Hindlimb muscle (tissue), 1 donor: ENCODE data around the gene PCDHA12. TPM values are rescaled to one million over a fixed set of nuclear protein-coding genes. Genes with fewer than 3 reads are reported as not detected.
"Not testable (repeated sequence)": the region's sequence is repeated elsewhere in the genome, so short reads cannot be mapped to it uniquely, and the experiment has no call there.

ENCODE experiments used
- DNase-seq: peaks from one replicate; pipeline ENCODE4 v3.0.0-alpha.2; 2013
- polyA plus RNA-seq: library from polyadenylated mRNA; unstranded; fragments of 120-200 nt; gene quantifications from one replicate; pipeline ENCODE4 v1.2.1, GENCODE V29; 2013; ENCODE audit not compliant: insufficient read length

The PCDHA12 gene
- polyA plus RNA-seq, 1 donor: 0.06 TPM

- no peak for DNase-seq
Observed at GRCh38 chr5:140857177-140857986, 17.7 kb upstream of the PCDHA12 start.

GRCh38 chr5:140857987-140858240, 17.2 kb upstream of the PCDHA12 start:
- no peak for DNase-seq

GRCh38 chr5:140862441-140863295, 12.4 kb upstream of the PCDHA12 start:
- DNase-seq: no peak

- peak; percentile 2 for DNase-seq
Observed at GRCh38 chr5:140868721-140869554, 6.2 kb upstream of the PCDHA12 start, which contains the start of gene PCDHA11. PCDHA11 (plus strand) TSS chr5:140868957; CDS start chr5:140869104, 147 bp downstream.

DNA sequence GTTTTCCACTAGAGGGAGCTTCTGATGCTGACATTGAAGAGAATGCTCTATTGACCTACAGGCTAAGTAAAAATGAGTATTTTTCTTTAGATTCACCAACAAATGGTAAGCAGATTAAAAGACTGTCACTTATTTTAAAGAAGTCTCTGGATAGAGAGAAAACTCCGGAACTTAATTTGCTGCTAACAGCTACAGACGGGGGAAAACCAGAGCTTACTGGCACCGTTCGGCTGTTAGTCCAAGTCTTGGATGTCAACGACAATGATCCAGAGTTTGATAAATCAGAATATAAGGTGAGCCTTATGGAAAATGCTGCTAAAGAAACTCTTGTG, 5.6 kb upstream of the PCDHA12 start:
- no peak for DNase-seq

DNA sequence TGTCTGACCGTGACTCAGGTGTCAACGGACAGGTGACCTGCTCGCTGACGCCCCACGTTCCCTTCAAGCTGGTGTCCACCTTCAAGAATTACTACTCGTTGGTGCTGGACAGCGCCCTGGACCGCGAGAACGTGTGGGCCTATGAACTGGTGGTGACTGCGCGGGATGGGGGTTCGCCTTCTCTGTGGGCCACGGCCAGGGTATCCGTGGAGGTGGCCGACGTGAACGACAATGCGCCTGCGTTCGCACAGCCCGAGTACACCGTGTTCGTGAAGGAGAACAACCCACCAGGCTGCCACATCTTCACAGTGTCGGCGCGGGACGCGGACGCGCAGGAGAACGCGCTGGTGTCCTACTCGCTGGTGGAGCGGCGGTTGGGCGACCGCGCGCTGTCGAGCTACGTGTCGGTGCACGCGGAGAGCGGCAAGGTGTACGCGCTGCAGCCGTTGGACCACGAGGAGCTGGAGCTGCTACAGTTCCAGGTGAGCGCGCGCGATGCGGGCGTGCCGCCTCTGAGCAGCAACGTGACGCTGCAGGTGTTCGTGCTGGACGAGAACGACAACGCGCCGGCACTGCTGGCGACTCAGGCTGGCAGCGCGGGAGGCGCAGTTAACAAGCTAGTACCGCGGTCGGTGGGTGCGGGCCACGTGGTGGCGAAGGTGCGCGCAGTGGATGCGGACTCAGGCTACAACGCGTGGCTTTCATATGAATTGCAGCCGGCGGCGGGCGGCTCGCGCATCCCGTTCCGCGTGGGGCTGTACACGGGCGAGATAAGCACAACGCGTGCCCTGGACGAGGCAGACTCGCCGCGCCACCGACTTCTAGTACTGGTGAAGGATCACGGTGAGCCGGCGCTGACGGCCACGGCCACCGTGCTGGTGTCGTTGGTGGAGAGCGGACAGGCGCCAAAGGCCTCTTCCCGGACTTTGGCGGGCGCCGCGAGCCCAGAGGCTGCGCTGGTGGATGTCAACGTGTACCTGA, 4.6 kb upstream of the PCDHA12 start:
- DNase-seq: no peak

DNA sequence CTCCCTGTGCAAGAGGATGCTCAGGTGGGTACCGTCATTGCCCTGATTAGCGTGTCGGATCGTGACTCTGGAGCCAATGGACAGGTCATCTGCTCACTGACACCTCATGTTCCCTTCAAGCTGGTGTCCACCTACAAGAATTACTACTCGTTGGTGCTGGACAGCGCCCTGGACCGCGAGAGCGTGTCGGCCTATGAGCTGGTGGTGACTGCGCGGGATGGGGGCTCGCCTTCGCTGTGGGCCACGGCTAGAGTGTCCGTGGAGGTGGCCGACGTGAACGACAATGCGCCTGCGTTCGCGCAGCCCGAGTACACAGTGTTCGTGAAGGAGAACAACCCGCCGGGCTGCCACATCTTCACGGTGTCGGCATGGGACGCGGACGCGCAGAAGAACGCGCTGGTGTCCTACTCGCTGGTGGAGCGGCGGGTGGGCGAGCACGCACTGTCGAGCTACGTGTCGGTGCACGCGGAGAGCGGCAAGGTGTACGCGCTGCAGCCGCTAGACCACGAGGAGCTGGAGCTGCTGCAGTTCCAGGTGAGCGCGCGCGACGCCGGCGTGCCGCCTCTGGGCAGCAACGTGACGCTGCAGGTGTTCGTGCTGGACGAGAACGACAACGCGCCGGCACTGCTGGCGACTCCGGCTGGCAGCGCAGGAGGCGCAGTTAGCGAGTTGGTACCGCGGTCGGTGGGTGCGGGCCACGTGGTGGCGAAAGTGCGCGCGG, 1.6 kb downstream of the PCDHA12 start:
- not testable (repeated sequence) for DNase-seq

GRCh38 chr5:140877262-140877581, 2.1 kb downstream of the PCDHA12 start:
- DNase-seq: no peak

DNA sequence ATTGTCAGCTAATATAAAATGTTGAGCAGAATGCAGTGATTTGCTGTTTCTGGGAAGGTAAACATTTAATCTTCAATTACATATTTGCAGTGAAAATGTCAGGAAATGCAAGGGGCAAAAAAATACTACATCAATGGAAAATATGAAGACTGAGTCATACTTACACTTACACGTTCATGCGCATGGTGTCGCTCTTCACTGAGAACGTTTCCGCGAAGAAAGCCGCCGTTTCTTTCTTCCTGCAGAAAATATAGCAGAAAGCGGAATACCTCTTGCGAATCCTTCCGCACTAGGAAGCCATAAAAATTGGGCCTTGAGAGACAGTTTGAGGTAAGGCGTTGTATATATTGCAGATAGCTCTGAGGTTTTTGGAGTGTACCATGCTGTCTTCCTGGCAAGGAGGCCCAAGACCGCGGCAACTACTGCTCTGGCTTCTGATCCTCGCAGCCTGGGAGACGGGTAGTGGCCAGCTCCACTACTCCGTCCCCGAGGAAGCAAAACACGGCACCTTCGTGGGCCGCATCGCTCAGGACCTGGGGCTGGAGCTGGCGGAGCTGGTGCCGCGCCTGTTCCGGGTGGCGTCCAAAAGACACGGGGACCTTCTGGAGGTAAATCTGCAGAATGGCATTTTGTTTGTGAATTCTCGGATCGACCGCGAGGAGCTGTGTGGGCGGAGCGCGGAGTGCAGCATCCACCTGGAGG, 6.9 kb downstream of the PCDHA12 start, which contains the start of gene PCDHA13:
PCDHA13 (plus strand) TSS at position 236 of the 702 bp plus-strand sequence; CDS start at position 381, 145 bp downstream.
- no peak for DNase-seq

DNA sequence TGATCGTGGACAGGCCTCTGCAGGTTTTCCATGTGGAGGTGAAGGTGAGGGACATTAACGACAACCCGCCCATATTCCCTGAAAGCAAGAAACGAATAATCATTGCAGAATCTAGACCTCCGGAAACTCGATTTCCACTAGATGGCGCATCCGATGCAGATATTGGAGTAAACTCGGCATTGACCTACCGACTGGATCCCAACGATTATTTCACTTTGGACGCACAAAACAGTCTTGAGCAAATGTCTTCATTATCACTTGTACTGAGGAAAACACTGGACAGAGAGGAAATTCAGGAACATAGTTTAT, 7.4 kb downstream of the PCDHA12 start:
- no peak for DNase-seq

- no peak for DNase-seq
Observed at GRCh38 chr5:140883373-140883772, 8.3 kb downstream of the PCDHA12 start.

DNA sequence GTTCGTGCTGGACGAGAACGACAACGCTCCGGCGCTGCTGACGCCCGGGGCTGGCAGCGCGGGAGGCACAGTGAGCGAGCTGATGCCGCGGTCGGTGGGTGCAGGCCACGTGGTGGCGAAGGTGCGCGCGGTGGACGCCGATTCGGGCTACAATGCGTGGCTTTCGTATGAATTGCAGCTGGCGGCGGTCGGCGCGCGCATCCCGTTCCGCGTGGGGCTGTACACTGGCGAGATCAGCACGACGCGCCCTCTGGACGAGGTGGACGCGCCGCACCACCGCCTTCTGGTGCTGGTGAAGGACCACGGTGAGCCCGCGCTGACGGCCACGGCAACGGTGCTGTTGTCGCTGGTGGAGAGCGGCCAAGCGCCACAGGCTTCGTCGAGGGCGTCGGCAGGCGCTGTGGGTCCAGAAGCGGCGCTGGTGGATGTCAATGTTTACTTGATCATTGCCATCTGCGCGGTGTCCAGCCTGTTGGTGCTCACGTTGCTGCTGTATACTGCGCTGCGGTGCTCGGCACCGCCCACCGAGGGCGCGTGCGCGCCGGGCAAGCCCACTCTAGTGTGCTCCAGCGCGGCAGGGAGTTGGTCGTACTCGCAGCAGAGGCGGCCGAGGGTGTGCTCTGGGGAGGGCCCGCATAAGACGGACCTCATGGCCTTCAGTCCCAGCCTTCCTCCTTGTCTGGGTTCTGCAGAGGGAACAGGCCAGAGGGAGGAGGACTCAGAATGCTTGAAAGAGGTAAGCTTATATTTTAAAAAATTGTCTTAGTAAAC, 9.0 kb downstream of the PCDHA12 start:
- no peak for DNase-seq

DNA sequence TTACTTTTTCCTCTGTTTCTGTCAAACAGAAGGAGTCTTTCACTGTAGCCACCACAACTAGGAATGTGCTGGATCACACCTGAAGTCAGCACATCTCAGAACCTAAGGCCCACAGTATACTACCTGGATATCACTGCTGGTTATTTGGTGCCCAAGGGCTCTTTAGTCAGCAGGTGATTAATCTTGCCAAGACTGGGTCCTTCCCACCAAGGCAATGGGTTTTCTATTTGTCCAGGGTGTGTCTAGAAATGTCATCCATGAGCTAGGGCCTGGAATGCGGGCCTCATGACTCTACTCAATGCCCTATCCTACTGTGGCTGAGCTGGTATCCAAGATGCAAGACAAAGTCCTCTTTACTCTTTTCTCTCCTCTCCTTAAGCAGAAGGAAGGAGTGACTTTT, 41.2 kb downstream of the PCDHA12 start:
- no peak for DNase-seq

DNA sequence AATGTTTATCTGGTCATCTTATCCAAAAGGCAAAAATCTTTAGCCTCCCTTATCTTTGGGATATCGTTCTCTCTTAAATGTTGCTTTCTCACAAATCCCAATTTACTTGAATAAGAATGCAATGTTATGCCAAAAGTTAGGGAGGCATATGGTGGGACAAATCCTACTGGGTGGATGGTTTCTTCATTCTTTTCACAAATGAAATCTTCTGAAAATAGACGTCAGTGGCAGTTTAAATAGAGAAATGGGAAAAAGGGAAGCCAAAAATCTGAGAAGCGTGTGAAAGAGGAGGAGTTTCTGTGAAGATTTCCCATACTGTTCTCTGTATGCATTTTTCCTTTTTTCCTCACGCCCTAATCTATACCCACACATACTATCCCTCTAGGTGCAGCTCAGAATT, 48.5 kb downstream of the PCDHA12 start:
- no peak for DNase-seq

DNA sequence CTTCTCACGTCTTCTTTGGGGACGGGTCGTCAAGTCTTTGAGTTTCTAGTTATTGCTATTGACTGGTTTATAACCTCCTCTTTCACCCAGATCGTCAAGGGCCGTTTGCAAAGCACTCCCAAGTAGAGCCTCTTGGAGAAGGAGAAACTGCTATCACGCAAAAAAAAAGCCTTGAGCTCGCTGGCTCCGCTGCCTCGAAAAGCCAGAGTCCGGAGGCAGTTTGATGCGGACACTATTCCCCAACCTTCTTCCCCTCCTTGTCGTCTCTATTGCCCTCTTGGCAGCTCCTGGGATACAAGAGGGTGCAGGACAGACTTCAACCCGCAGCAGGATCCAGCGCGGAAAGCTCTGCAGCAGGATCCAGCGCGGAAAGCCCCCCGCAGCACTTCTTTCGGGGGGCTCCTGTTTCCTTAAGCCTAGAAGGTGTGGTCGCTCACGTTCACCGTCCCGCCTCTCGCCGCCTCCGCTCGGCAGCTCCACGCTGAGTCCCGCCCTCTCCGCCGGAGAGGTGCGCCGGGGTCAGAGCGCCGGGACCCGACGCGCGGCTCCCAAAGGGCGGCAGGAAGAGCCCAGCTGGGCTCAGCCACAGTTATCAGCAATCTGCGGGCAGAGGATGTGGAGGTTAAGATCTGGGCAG, 50.8 kb downstream of the PCDHA12 start, which contains the start of gene PCDHAC1:
PCDHAC1 (plus strand) TSS at position 494 of the 637 bp plus-strand sequence. CDS start 594 bp downstream, outside the sequence.
- DNase-seq: no peak

DNA sequence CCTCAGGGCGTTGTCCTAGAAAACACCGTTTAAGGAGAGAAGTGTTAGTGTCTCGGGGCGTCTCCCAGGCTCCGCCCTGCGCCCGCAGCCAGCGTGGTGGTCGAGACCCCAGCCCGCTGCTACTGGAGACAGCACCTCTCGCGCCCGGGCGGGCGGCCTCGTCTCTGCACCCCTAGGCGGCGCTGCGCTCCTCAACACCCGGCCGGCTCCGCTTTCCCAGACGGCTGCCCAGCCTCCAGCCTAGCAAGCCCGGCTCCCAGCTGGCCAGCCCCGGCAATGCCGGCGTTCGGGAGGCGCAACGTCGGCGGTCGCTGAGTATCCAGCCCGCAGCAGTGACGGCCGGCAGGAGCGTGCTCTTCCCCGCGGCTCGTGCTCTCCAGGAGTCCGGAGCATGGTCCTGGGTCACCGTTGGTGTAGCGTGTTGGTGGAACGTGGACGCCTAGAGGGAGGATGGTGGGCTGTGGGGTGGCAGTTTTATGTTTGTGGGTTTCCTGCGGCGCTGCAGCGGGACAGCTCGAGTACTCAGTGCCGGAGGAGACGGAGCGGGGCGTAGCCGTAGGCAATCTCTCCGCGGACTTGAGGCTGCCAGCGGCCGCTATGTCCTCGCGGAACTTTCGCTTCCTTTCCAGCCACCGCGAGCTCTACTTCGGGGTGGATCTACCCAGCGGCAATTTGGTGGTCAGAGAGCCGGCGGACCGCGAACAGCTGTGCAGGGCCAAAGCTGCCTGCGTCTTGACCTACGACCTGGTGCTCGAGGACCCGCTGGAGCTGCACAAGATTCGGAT, 51.5 kb downstream of the PCDHA12 start:
- DNase-seq: peak; percentile 63

GRCh38 chr5:140927228-140927573, 52.1 kb downstream of the PCDHA12 start:
- DNase-seq: no peak
